ENCODE data around the gene CBX7.
"Not testable (repeated sequence)": the region's sequence is repeated elsewhere in the genome, so short reads cannot be mapped to it uniquely, and the experiment has no call there.

CBX7 gene

DNA sequence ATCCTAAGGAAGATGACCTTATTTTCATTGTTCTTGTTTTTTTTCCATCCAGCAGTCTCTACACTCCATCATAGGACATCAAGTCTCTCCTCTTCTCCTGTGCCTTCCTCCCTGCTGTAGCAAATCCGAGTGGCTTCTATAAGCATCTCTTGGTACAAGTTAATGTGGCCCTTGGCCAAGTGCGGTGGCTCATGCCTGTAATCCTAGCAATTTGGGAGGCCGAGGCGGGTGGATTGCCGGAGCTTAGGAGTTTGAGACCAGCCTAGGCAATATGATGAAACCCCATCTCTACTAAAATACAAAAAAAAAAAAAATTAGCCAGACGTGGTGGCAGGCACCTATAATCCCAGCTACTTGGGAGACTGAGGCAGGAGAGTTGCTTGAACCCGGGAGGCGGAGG lies 3.6 kb upstream of the CBX7 start:
- Histone ChIP-seq H3K4me1 (ENCODE audit: control insufficient read depth in 2 of 2, insufficient read depth in 2 of 2, low read length in 2 of 2) (peaks cover 10 to 11% of the 10 kb centered on the region in 2 donors), H3K27me3 (ENCODE audit: control insufficient read depth in 2 of 2, insufficient read depth in 2 of 2, low read length in 2 of 2) (peaks cover 11 to 26% of the 10 kb centered on the region in 2 donors)
- not testable (repeated sequence) for H3K9me3 ChIP-seq (ENCODE audit: control insufficient read depth in 2 of 2, low read length in 2 of 2); H3K9ac ChIP-seq (ENCODE audit: low read depth in 1 of 2, low read length in 2 of 2); H3K27ac ChIP-seq (ENCODE audit: low read depth in 2 of 2, low read length in 2 of 2); H3K4me3 ChIP-seq (ENCODE audit: low read length in 2 of 2); H3K36me3 ChIP-seq (ENCODE audit: control insufficient read depth in 2 of 2, insufficient read depth in 2 of 2, low read length in 2 of 2)

DNA sequence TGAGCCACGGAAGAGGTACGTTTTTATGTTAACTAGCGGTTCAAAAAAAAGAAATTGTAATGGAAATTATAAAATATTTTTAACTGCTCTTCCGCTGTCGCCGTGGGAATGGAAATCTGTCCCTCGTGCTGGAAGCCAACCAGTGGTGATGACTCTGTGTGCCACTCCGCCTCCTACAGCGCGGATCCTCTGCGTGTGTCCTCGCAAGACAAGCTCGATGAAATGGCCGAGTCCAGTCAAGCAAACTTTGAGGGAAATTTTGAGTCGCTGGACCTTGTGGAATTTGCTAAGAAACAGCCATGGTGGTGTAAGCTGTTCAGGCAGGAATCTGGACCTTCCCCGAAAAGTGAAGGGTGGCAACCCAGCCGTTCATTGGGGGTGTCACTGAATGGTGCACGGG lies 2.9 kb upstream of the CBX7 start:
- no peak overlapping the region for H3K4me3 ChIP-seq (ENCODE audit: low read length in 2 of 2)
- no peaks in the 10 kb centered on the region for H3K36me3 ChIP-seq (ENCODE audit: control insufficient read depth in 2 of 2, insufficient read depth in 2 of 2, low read length in 2 of 2)
- H3K27me3 ChIP-seq (ENCODE audit: control insufficient read depth in 2 of 2, insufficient read depth in 2 of 2, low read length in 2 of 2), result peaks cover 11 to 26% of the 10 kb centered on the region in 2 donors

DNA sequence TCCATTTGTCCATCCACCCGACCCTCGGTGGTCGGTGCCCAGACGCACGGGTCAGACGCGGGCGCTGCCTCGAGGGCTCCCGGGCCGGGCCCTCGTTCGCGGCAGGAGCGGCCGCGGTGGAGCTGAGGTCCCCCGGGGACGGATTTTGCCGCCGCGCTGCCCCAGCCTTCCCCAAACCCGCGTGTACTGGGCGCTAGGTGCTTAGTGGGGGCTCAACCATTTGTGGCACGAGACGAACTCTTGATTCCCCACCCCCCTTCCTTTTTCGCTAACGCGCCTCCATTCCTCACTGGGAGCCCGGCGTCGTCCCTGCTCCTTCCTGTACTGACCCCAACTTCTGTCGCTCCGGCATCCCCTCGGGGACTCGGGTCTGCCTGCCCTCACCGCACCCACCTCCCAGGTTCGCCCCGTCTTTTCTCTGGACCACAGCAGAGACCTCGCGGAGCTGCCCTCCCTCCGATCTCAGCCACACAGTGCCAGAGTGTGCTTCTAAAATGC lies 789 bp upstream of the CBX7 start:
- peaks cover 11 to 26% of the 10 kb centered on the region in 2 donors for H3K27me3 ChIP-seq (ENCODE audit: control insufficient read depth in 2 of 2, insufficient read depth in 2 of 2, low read length in 2 of 2)
- peaks cover 14 to 30% of the 10 kb centered on the region in 2 donors for H3K4me1 ChIP-seq (ENCODE audit: control insufficient read depth in 2 of 2, insufficient read depth in 2 of 2, low read length in 2 of 2)
- peak overlapping the region; percentile 78 to 85 for H3K27ac ChIP-seq (ENCODE audit: low read depth in 2 of 2, low read length in 2 of 2)
- H3K4me3 ChIP-seq (ENCODE audit: low read length in 2 of 2), result peak overlapping the region; percentile 78 to 79
- no peaks in the 10 kb centered on the region for H3K9me3 ChIP-seq (ENCODE audit: control insufficient read depth in 2 of 2, low read length in 2 of 2)
- H3K36me3 ChIP-seq (ENCODE audit: control insufficient read depth in 2 of 2, insufficient read depth in 2 of 2, low read length in 2 of 2), result peaks cover 0 to 2% of the 10 kb centered on the region in 2 donors
- H3K9ac ChIP-seq (ENCODE audit: low read depth in 1 of 2, low read length in 2 of 2), result peak overlapping the region; percentile 78 to 89

More for the DNA sequence above, 2.9 kb upstream of the CBX7 start:
- Histone ChIP-seq H3K27ac (ENCODE audit: low read depth in 2 of 2, low read length in 2 of 2) (no peak overlapping the region), H3K9me3 (ENCODE audit: control insufficient read depth in 2 of 2, low read length in 2 of 2) (no peaks in the 10 kb centered on the region), H3K9ac (ENCODE audit: low read depth in 1 of 2, low read length in 2 of 2) (no peak overlapping the region), H3K4me1 (ENCODE audit: control insufficient read depth in 2 of 2, insufficient read depth in 2 of 2, low read length in 2 of 2) (peaks cover 11 to 16% of the 10 kb centered on the region in 2 donors)

DNA sequence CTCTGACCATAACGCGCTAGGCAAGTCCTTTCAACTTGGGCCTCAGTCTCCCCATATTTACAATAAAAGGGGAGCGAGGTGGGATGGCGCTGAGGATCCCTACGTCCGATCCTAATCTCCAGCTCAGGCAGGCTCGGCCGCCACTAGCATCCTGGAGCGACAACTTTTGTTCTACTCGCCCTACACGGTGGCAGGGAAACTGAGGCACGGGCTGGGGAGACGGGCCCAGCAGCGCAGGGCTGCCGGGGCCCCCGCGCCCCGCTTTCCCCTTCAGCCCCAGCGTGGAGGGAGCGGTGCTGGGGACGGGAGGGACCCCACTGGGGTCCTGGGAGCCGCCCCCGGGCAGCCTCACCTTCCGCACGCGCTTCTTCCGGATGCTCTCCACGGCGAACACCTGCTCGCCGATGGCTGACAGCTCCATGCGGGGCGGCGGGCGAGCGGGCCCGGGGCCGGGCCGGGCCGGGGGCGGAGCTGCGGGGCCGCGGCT lies 413 bp downstream of the CBX7 start:
- peak overlapping the region; percentile 85 to 87 for H3K9ac ChIP-seq (ENCODE audit: low read depth in 1 of 2, low read length in 2 of 2)
- peaks cover 14 to 33% of the 10 kb centered on the region in 2 donors for H3K4me1 ChIP-seq (ENCODE audit: control insufficient read depth in 2 of 2, insufficient read depth in 2 of 2, low read length in 2 of 2)
- peak overlapping the region; percentile 79 to 87 for H3K4me3 ChIP-seq (ENCODE audit: low read length in 2 of 2)
- H3K27me3 ChIP-seq (ENCODE audit: control insufficient read depth in 2 of 2, insufficient read depth in 2 of 2, low read length in 2 of 2), result peaks cover 11 to 26% of the 10 kb centered on the region in 2 donors
- H3K27ac ChIP-seq (ENCODE audit: low read depth in 2 of 2, low read length in 2 of 2), result peak overlapping the region; percentile 74 to 82
- H3K36me3 ChIP-seq (ENCODE audit: control insufficient read depth in 2 of 2, insufficient read depth in 2 of 2, low read length in 2 of 2), result peaks cover 0 to 2% of the 10 kb centered on the region in 2 donors
- H3K9me3 ChIP-seq (ENCODE audit: control insufficient read depth in 2 of 2, low read length in 2 of 2), result no peaks in the 10 kb centered on the region

DNA sequence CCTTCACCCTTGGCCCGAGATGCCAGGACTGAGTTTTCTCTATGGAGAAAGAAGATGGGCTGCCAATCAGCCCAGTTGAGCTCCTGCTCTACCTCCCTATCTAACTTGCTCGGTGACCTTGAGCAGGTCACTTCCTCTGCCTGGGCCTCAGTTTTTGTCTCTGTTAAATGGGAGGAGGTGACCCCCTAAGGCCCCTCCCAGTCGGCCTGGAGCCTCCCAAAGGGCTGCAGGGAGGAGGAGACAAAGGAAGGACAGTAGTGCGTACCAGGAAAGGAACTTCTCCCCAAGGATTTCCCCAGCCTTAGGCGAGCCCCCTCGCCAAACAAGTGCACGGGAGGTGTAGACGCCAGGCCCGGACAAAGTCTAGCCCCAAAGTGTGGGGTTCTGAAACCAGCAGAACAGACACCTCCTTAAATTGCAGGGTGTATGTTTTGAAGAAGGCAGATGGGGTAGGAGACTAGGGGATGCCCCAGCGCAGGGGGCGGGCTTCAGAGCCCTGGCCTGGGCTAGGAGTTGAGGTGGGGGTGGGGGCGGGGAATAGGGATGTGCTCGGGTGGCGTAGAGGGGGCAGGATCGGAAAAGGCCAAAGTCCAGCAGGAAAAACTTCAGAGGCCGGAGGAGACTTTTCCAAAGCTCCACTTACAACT lies 1.0 kb downstream of the CBX7 start:
- peak overlapping the region; percentile 79 to 87 for H3K4me3 ChIP-seq (ENCODE audit: low read length in 2 of 2)
- H3K27ac ChIP-seq (ENCODE audit: low read depth in 2 of 2, low read length in 2 of 2), result peak overlapping the region; percentile 74 to 82
- peak overlapping the region; percentile 85 to 87 for H3K9ac ChIP-seq (ENCODE audit: low read depth in 1 of 2, low read length in 2 of 2)
- H3K4me1 ChIP-seq (ENCODE audit: control insufficient read depth in 2 of 2, insufficient read depth in 2 of 2, low read length in 2 of 2), result peaks cover 17 to 36% of the 10 kb centered on the region in 2 donors
- peaks cover 0 to 2% of the 10 kb centered on the region in 2 donors for H3K36me3 ChIP-seq (ENCODE audit: control insufficient read depth in 2 of 2, insufficient read depth in 2 of 2, low read length in 2 of 2)
- peaks cover 11 to 26% of the 10 kb centered on the region in 2 donors for H3K27me3 ChIP-seq (ENCODE audit: control insufficient read depth in 2 of 2, insufficient read depth in 2 of 2, low read length in 2 of 2)
- no peaks in the 10 kb centered on the region for H3K9me3 ChIP-seq (ENCODE audit: control insufficient read depth in 2 of 2, low read length in 2 of 2)

DNA sequence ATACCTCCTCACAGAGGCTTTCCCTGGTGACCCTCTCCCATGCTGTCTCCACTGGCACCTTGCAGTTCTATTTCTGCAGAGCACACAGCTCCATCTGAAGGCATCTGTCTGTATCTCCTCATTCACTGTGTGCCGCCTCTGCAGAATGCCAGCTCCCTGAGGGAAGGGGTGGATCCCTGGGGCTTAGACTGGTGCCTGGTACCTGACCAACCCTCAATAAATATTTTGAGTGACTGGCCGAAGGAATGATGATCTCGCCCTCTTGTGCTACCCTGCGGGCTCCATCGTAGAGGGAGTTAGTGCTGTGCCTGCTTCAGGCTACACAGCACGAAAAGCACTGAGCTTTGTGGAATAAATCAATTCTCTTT lies 1.6 kb downstream of the CBX7 start:
- Histone ChIP-seq H3K4me3 (ENCODE audit: low read length in 2 of 2) (peak overlapping the region in 1 of 2 donors; percentile 87), H3K9me3 (ENCODE audit: control insufficient read depth in 2 of 2, low read length in 2 of 2) (no peaks in the 10 kb centered on the region), H3K4me1 (ENCODE audit: control insufficient read depth in 2 of 2, insufficient read depth in 2 of 2, low read length in 2 of 2) (peaks cover 23 to 42% of the 10 kb centered on the region in 2 donors), H3K27ac (ENCODE audit: low read depth in 2 of 2, low read length in 2 of 2) (peak overlapping the region in 1 of 2 donors; percentile 82), H3K36me3 (ENCODE audit: control insufficient read depth in 2 of 2, insufficient read depth in 2 of 2, low read length in 2 of 2) (peaks cover 0 to 2% of the 10 kb centered on the region in 2 donors), H3K9ac (ENCODE audit: low read depth in 1 of 2, low read length in 2 of 2) (no peak overlapping the region), H3K27me3 (ENCODE audit: control insufficient read depth in 2 of 2, insufficient read depth in 2 of 2, low read length in 2 of 2) (peaks cover 11 to 25% of the 10 kb centered on the region in 2 donors)

DNA sequence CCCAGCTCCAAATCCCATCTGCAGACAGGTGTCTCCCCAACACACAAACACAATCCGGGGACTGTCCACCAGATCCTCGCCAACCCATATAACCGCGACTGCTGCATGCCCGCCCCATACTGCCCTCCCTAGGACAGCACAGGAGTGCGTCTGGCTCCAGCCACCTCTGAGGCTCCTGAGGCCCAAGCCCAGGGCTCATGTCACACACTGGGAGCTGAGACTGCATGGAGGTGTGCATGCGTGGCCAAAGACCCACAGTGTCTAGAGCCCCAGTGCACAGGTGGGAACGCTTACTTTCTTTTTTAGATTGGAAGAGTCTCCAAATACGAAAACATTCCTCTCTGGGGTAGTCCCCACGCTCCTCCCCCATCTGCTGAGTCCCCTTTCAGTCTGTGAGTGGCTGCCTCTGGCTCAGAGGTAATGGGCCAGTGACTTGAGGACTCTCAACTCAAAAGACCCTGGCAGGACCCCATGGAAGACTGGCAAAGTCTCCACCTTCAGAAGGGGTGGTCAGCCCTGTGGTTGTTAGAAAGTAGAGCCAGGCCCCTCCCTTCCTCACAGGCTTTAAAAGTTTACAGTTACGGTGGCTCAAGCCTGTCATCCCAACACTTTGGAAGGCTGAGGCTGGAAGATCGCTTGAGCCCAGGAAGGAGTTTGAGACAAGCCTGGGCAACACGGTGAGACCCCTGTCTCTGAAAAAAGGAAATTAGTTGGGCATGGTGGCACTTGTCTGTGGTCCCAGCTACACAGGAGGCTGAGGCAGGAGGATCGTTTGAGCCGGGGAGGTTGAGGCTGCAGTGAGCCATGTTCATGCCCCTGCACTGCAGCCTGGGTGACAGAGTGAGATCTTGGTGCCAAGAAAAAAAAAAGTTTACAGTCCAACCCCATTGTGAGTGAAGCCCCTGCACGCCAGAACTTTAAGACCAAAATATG lies 2.3 kb downstream of the CBX7 start:
- Histone ChIP-seq H3K9me3 (ENCODE audit: control insufficient read depth in 2 of 2, low read length in 2 of 2) (no peaks in the 10 kb centered on the region), H3K4me1 (ENCODE audit: control insufficient read depth in 2 of 2, insufficient read depth in 2 of 2, low read length in 2 of 2) (peaks cover 24 to 42% of the 10 kb centered on the region in 2 donors), H3K27ac (ENCODE audit: low read depth in 2 of 2, low read length in 2 of 2) (peak overlapping the region in 1 of 2 donors; percentile 71), H3K9ac (ENCODE audit: low read depth in 1 of 2, low read length in 2 of 2) (no peak overlapping the region), H3K36me3 (ENCODE audit: control insufficient read depth in 2 of 2, insufficient read depth in 2 of 2, low read length in 2 of 2) (peaks cover 0 to 2% of the 10 kb centered on the region in 2 donors), H3K27me3 (ENCODE audit: control insufficient read depth in 2 of 2, insufficient read depth in 2 of 2, low read length in 2 of 2) (peaks cover 11 to 19% of the 10 kb centered on the region in 2 donors), H3K4me3 (ENCODE audit: low read length in 2 of 2) (peak overlapping the region in 1 of 2 donors; percentile 37)

DNA sequence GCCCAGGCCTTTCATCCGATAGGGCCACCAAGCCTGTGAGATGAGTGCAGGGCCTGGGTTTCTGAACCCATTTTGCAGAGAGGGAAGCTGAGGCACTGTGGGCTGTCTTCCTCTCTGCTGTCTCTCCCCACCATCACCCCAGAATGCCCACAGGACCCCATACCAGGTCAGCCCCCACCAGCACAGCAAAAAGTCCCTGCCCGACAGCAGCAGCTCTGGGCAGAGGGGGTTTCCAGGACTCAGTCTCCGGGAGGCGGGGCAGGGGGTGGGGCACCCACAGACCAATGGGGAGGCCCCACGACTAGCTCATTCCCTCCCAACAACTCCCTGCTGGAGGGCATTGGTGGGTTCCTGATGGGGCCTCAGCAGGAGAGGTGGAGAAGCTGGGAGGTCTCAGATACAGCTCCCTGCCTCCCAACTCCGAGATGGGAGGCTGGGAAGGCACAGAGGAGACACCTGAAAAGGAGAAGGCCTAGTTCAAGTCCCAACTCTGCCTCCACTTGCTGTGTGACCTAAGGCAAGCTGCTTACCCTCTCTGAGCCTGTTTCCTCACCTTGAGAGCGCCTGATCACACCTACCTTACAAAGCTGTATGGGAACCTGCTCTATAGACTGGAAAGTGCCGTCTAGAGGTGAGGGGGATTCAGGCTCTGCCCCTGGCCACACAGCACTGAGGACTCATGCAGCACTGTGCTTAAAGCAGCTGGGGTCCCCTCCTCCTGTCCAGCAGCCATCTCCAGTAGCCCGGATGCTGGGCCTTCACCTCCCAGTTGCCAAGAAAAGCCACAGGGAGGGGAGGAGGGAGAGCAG lies 3.5 kb downstream of the CBX7 start:
- Histone ChIP-seq H3K9ac (ENCODE audit: low read depth in 1 of 2, low read length in 2 of 2) (peak overlapping the region in 1 of 2 donors; percentile 1), H3K4me1 (ENCODE audit: control insufficient read depth in 2 of 2, insufficient read depth in 2 of 2, low read length in 2 of 2) (peaks cover 36 to 51% of the 10 kb centered on the region in 2 donors), H3K4me3 (ENCODE audit: low read length in 2 of 2) (peak overlapping the region in 1 of 2 donors; percentile 32), H3K27me3 (ENCODE audit: control insufficient read depth in 2 of 2, insufficient read depth in 2 of 2, low read length in 2 of 2) (peaks cover 4 to 8% of the 10 kb centered on the region in 2 donors), H3K27ac (ENCODE audit: low read depth in 2 of 2, low read length in 2 of 2) (peak overlapping the region; percentile 58 to 71), H3K9me3 (ENCODE audit: control insufficient read depth in 2 of 2, low read length in 2 of 2) (no peaks in the 10 kb centered on the region), H3K36me3 (ENCODE audit: control insufficient read depth in 2 of 2, insufficient read depth in 2 of 2, low read length in 2 of 2) (peaks cover 0 to 2% of the 10 kb centered on the region in 2 donors)

DNA sequence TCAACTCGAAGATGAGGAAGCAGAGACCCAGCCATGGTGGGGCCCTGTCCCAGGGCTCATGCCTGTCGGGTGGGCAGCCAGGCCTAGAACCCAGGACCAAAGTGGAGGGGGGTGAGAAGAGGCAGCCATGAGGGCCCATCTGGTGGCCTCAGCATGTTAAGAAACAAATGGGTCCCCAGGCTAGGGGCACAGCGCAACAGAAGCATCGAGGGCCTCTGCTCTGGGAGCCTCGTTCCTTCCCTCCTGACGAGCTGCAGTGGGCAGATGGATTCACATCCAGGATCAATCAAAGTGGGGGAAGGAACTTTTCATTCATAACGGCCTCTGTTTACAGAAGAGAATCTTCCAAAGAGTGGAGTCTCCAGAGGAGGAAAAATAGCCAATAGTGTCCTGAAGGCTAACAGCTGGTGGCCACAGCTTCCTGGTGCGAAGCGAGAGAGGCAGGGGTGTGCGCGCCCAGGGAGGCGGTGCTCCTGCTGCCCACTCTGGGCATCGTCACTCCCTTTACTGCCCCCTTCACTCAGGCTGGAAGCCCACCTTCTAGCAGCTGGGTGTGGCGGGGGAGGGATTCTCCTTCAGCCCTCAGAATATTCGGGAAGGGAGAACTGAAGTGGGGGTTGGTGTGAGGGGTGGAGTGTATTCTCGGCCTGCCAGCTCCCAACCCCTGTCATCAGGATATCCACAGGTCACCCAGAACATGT lies 4.3 kb downstream of the CBX7 start:
- Histone ChIP-seq H3K9me3 (ENCODE audit: control insufficient read depth in 2 of 2, low read length in 2 of 2) (no peaks in the 10 kb centered on the region), H3K27ac (ENCODE audit: low read depth in 2 of 2, low read length in 2 of 2) (peak overlapping the region; percentile 46 to 71), H3K27me3 (ENCODE audit: control insufficient read depth in 2 of 2, insufficient read depth in 2 of 2, low read length in 2 of 2) (peaks cover 0 to under 1% of the 10 kb centered on the region in 2 donors), H3K9ac (ENCODE audit: low read depth in 1 of 2, low read length in 2 of 2) (no peak overlapping the region), H3K36me3 (ENCODE audit: control insufficient read depth in 2 of 2, insufficient read depth in 2 of 2, low read length in 2 of 2) (peaks cover 0 to 2% of the 10 kb centered on the region in 2 donors), H3K4me1 (ENCODE audit: control insufficient read depth in 2 of 2, insufficient read depth in 2 of 2, low read length in 2 of 2) (peaks cover 36 to 53% of the 10 kb centered on the region in 2 donors), H3K4me3 (ENCODE audit: low read length in 2 of 2) (no peak overlapping the region)
